Measurements from ENCODE around the gene GPR21.

GRCh38 chr9:123067136-123067535, 33.7 kb downstream of the GPR21 start:
- no peak for TF ChIP-seq CTCF (conservative IDR thresholded peaks at IDR 0.05; ENCODE audit: low read depth in 2 of 2)
- no peak for TF ChIP-seq POLR2AphosphoS5 (IDR thresholded peaks at IDR 0.05; ENCODE audit: low read depth)
- TF ChIP-seq EZH2 (IDR thresholded peaks at IDR 0.05; ENCODE audit: low read depth, unreplicated experiment) = no peak
- TF ChIP-seq REST (IDR thresholded peaks at IDR 0.05; ENCODE audit: unreplicated experiment) = no peak
- no peak for TF ChIP-seq EZH2phosphoT487 (IDR thresholded peaks at IDR 0.05; ENCODE audit: unreplicated experiment)
- TF ChIP-seq ZNF331 (CRISPR knock-in tag; IDR thresholded peaks at IDR 0.05; ENCODE audit: low read depth) = no peak
- no peak for TF ChIP-seq CREB1 (CRISPR knock-in tag; IDR thresholded peaks at IDR 0.05; ENCODE audit: low read depth)
- no peak for TF ChIP-seq ZNF462 (CRISPR knock-in tag; IDR thresholded peaks at IDR 0.05)
- TF ChIP-seq JUNB (IDR thresholded peaks at IDR 0.05; ENCODE audit: unreplicated experiment) = no peak
- no peak for TF ChIP-seq STAT1 (IDR thresholded peaks at IDR 0.05; ENCODE audit: unreplicated experiment)
- no peak for TF ChIP-seq ETS1 (IDR thresholded peaks at IDR 0.05)
- no peak for TF ChIP-seq NANOG (IDR thresholded peaks at IDR 0.05; ENCODE audit: borderline replicate concordance)
- TF ChIP-seq ZNF114 (CRISPR knock-in tag; IDR thresholded peaks at IDR 0.05) = no peak
